GM19397 (cell line): ENCODE results near the gene OR7A5.
"Not testable (repeated sequence)": the region's sequence is repeated elsewhere in the genome, so short reads cannot be mapped to it uniquely, and the experiment has no call there.

ENCODE experiments used
- ATAC-seq: cut with Tn5 transposase; IDR thresholded peaks from one replicate; pipeline ENCODE4 v1.9.1; 2021; ENCODE audit warnings: mild to moderate bottlenecking, moderate library complexity; ENCODE audit not compliant: unreplicated experiment

Gene OR7A5

DNA sequence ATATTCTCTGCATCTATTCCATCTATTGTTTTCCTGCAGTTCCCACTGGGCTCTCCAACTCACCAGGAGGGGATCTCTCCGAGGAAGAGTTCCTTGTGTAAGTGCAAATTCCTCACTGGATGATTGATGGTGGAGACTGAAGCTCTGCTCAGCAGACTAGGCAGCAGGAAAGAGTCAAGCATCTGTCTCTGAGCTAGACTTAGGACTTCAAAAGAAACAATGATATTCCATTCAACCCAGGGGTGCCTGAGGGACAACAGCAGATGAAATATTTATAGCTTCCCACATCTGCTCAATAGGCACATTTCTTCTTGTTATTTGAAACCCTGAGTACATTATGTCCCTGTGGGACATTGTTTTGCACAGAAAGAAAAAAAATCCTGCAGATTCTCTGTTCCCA lies at the start of gene OR7A5, which contains the start of gene OR7C1:
Gene OR7A5, minus strand, starts transcription at position 175 of the 400 bp plus-strand sequence. CDS start 6,944 bp downstream, outside the sequence.
Gene OR7C1, minus strand, starts transcription at position 175 of the 400 bp plus-strand sequence. CDS start 35,049 bp downstream, outside the sequence.
- ATAC-seq: no peak

DNA sequence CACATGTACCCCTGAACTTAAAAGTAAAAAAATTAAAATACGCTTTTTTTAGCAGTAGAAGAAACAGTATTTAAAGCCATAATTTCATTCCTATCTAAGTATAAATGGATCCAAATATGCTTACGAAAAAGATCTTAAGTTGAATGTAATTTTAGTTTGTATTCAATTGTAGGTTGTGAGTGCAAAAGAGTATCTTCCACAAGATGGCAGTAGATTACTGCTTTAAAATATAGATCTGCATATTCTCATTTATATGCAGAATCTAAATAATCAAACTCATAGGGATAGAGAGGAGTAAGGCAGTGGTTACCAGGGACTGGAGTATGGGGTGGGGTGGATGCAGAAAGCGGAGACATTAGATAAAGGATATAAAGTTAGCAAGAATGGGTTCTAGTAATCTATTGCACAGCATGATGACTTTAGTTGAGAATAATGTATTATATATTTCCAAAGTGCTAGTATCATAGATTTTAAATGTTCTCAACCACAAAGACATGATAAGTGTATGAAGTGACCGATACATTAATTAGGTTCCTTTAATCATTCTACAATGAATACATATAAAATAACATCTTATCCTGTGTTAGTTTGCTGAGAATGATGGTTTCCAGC lies 36.7 kb upstream of the OR7A5 start:
- no peak for ATAC-seq

DNA sequence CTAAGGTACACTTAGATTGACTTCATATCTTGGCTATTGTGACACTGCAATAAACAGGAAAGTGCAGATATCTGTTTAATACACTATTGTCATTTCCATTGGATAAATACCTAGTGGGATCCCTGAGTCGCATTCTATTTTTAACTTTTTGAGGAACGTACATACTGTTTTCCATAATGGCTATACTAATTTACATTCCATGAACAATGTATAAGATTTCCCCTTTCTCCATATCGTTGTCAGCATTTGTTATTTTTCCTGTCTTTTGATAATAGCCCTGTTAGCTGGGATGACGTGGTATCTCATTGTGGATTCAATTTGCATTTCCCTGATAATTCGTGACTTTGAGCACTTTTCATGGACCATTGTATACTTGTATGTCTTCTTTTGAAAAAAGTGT lies 33.5 kb upstream of the OR7A5 start:
- ATAC-seq: no peak

DNA sequence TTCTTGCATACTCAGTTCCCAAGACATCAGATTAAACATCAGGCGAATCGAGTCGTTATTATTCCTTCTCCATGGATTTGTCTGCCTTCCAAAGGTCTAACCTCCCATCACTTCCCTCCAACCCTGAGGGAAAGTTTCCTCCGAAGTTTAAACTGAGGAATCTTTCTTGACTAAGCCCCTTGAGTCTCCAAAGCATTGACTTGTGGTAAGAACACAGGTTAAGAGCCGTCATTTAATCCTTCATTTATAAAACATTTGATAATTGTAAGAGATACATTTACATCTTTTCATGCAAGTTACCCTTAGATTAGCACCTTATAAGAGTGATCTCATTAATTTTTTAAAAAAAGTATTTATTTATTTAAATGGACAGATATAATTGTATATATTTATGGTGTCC lies 13.8 kb upstream of the OR7A5 start, which contains the start of gene OR7A10:
Gene OR7A10, minus strand, starts transcription at position 101 of the 400 bp plus-strand sequence. CDS start 7,045 bp downstream, outside the sequence.
- no peak for ATAC-seq

- ATAC-seq: no peak
These were observed 8.6 kb upstream of the OR7A5 start for GRCh38 chr19:14843578-14843977.

- ATAC-seq: no peak
These were observed 8.2 kb upstream of the OR7A5 start for GRCh38 chr19:14843169-14843568.

DNA sequence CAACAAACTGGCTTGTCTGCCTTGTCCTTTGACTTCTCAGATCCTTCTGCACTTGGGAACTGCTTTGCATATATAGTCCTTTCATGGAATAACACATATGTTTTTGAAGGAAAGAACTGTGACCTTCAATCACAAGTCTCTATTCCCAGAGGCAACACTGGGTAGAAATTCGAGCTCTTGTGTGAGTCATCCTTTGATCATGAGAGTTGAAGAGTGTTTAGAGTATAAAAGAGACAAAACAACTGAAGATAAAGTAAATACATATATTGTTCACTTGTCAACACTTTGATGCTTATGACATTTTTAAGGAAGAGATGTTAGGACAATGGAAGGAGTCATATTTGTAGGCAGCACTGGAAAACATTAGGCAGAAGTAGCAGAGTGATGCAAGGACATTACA lies 5.2 kb upstream of the OR7A5 start:
- no peak for ATAC-seq

DNA sequence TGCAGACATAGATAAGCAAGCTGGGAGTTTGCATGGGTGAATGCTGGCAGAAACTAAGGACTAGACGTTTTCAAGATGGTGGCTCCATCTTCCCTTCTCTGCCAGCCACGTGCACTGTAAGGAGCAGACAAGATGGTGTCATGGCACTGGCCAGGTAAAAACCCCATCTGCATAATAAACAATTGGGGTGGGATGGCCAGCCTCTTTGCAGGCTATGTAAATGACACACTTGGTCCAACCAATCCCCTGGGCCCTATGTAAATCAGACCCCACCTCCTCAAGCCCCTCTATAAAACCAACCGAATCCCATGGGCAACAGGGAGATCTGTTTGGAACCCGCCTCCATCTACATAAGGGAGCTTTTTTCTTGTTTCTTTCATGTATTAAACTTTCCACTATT lies 2.4 kb upstream of the OR7A5 start:
- ATAC-seq: no peak

- ATAC-seq: no peak
These were observed 4.3 kb downstream of the OR7A5 start for GRCh38 chr19:14830702-14831101.

DNA sequence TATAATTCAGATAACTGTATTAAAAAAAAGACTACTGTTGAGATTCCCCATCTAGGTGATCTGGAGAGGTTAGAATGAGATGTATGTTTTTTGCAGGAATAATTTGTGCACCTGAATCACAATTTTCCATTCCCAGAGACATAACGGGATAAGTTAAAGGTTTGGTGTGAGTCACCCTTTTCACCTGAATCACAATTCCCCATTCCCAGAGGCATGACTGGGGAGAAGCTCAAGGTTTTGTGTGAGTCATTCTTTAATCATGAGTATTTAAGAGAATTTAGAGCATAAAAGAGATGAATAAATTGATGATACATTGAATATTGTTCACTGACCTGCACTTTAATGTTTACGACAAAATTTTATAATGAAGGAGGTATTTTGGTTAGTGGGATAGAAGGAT lies 9.0 kb downstream of the OR7A5 start:
- ATAC-seq: no peak

DNA sequence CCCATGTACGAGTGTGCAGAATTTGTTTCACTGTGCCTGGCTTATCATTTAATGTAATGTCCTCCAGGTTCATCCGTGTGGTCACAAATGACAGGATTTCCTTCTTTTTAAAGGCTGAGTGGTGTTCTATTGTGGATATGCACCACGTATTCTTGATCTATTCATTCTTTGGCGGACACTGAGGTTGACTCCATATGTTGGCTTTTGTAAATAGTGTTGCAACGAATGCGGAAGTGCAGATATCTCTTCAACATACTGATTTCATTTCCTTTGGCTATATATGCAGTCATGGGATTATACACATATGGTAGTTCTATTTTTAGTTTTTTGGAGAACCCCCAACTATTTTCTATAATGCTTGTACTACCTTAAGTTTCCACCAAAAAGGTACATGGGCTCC lies 13.0 kb downstream of the OR7A5 start:
- ATAC-seq: no peak

DNA sequence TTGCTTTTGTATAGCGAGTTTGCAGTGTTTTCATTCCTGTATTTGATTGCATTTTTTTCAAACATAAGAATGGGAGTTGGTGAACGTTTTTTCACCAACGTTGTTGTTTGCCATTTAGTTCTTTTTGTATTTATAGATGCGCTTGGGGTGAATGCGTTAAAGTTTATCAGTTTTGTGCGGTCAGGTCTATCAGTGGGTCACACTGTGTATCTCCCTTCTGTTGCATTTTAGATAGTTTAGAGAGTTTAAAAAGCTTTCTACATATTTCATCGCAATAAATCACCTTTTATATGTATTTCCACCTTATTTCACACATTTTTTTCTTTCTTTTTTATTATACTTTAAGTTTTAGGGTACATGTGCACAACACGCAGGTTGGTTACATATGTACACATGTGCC lies 16.4 kb downstream of the OR7A5 start:
- ATAC-seq: no peak

DNA sequence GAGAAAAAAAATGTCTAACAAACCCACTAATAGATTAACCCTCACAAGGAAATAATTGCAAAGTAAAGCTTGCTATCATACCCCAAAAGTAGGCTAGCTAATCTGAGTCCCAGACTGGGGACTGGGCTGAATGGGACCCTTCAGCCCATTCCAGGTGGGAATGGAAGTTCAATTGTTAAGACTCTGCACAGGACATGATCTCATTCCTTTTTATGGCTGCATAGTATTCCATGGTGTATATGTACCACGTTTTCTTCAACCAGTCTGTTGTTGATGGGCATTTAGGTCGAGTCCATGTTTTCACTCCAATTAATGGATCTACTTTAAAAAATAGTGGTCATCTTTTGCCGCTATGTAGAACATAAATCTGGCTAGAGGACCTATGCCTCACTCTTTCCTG lies 17.9 kb downstream of the OR7A5 start:
- no peak for ATAC-seq

DNA sequence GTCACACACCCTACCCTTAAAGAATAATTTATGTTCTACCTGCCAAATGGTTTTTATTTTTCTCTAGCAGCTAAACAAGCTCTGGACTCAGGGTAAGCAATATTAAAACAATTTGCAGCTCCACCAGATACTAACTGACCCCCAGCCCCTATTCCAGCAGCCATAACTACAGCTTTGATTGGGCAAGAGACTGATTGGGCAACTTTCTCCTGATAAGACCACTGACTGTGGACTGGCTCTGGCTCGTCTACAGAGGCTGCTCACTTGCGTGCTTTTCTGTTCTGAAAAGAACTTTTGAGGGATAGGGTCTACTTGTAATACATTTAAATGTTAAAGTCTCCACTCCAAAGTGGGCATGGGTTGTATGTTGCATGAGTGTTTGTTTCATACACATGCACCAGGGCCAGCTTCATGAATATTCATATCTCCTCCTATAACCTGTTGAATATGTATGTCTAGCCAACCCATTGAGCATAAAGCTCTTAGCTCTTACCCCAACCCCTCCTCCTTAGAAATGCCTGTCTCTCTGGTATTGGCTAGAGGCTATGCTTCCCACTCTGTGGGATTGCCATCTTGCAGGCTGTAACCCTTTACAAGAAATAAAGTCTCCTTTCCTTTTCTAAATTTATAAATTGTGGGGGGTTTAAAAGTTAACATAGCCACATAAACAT lies 19.9 kb downstream of the OR7A5 start:
- no peak for ATAC-seq

- no peak for ATAC-seq
These were observed 25.5 kb downstream of the OR7A5 start for GRCh38 chr19:14809272-14810057.

- no peak for ATAC-seq
These were observed 30.2 kb downstream of the OR7A5 start for GRCh38 chr19:14804765-14805164.

DNA sequence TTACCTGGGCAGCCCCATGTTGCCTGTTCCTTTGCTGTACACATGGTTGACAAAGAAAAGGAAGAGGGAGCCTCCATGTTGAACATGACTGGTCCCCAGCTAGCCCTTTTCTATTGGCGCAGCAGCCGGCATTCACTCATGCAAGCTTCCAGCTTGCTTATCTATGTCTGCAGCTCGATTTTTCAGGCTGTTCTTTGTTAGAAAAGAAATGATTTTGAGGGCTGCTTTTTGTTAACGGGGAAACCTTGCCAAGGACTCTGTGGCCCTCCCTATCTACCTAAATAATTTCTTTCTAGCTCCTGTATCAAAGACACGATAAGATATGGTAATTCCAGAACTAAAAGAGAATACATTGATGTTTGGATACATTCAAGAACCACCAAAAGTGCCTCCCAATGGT lies 36.2 kb downstream of the OR7A5 start:
- ATAC-seq: no peak

DNA sequence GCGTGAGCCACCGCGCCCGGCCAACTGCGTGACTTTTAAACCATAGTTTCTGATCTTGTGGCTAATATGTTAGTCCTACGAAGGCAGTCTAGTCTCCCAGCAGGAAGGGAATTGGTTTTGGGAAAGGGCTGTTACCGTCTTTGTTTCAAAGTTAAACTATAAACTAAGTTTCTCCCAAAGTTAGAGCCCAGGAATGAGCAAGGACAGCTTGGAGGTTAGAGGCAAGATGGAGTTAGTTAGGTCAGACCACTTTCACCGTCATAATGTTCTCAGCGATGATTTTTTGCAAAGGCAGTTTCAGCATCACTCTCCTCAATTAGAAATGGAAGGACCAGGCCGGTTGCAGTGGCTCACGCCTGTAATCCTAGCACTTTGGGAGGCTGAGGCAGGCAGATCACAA lies 39.0 kb downstream of the OR7A5 start:
- no peak for ATAC-seq

- no peak for ATAC-seq
These were observed 39.8 kb downstream of the OR7A5 start for GRCh38 chr19:14795078-14795721.

DNA sequence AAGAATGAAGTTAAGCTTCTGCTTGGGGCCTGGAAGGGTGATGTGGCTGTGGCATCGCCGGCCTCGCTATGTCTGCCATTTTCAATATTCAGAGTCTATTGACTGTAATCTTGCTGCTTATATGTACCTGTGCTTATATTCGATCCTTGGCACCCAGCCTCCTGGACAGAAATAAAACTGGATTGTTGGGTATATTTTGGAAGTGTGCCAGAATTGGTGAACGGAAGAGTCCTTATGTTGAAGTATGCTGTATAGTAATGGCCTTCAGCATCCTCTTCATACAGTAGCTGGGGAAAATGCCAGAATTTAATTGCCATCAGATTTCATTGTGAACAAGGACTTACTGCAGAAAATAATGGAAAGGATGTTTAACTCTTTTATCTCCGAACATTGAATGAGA lies 42.7 kb downstream of the OR7A5 start:
- ATAC-seq: not testable (repeated sequence)

DNA sequence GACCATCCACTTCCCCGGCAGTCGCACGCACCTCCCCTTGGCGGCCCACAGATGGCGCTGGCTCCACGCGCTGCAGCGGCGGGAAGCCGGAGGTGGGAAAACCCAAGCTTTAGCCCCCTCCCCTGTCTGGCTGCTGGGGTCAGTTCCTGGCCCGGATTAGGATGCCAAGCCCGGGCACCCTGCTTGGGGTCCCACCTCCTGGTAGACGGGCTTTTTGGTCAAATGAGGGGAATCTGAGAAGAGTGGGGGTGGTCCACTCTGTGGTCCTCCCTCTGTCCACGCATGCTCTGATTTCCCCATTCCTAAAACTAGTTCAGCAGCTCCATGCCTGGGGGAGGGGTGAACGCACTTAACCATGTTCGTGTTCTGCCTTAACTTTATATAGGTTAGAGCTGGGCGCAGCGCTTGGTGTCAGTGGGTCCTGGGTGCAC lies 48.5 kb downstream of the OR7A5 start:
- ATAC-seq: no peak
